HG03066 (cell line): ENCODE data around the gene NTN5.

Source experiments
- ATAC-seq: cut with Tn5 transposase; IDR thresholded peaks from one replicate; pipeline ENCODE4 v1.9.1; 2021; ENCODE audit warnings: low read depth; ENCODE audit not compliant: unreplicated experiment

NTN5 gene

DNA sequence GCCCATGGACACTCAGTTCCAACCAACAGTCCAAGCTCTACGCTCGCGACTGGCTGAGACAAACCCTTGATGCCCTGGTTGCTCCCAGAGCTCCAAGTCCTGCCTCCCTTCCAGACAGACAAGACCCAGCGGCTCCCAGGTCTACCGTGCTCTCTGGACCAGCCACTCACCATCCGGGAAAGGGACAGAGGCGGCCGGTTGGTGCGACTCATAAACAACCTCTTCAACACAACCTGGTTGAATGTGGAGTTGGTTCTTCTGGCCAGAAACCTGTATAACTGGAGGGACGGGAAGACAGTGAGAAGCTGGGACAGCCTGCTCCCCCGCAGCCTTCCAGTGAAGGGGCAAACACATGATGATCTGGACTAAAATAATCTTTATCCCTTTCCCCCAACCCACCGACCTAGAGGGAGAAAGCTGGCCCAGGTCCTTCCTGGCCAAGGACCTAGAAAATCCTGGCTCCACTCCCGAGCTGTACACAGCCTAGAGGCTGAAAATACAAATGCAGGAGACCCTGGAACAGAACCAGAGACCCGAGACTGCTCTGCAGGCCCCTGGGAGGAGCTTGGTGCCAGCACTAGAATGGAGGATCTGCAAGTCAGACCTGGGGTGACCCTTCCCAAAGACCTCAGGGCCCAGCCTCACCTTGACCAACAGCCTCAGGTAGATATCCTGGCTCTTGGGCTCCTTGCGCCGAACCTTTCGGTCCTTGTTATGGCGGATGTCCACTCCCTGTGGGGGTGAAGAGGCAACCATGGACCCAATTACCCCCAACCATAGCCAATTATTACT lies 55.5 kb downstream of the NTN5 start:
- no peak for ATAC-seq

GRCh38 chr19:48616491-48617056 lies 56.2 kb downstream of the NTN5 start:
- no peak for ATAC-seq

DNA sequence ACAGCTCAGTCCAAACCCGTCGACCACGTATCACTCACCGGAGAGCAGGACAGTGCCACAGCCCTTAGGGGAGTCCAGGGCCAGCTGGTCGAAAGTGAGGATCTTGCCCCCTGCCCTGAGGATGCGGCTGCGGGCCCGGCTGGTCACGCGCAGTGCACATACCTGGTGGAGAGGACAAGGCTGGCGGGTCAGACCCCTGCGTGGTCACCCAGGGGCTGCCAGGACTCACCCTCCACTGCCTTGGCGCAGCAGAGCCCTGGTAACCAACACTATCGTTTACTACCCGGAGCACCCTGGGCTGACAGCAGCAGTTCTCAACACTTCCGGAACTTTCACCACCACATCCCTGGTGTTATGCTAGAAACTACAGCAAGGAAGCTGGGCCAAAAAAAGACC lies 56.8 kb downstream of the NTN5 start:
- no peak for ATAC-seq

DNA sequence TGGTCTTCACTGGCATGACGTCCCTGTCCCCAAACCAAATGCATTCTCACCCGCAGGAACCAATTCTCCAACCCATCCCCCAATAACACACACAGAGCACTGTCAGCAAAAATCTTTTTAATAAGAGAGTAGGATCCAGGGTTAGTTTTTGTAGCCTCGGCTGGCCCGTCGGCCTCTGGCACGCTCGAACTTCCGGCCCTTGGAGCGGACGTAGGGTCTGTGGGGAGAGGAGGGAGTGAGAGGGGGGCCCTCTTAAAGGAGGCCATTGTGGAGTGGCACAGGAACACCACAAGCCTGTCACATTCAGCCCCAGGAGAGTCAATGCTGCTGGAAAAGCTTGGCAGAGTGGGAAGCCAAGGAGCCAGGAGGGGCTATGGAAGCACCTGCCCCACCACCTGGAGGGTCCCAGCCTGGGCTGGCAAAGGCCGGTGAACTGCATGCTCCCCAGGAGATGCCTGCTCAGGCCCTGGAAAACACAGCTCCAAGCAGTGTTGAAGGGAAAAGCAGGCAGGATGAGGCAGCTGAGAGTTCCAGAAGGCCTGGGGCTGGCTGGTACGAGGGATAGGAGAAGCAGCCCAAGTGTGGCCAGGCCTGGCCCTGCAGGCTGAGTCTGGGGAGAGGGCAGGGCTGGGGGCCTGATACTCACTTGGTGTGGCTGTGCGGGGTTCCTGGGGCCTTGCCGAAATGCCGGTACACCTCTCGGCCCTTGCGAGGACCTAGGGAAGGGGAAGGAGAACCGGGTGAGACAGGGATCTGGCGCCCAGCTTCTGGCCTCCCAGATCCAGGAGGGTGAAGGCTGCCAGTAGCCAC lies 57.4 kb downstream of the NTN5 start:
- ATAC-seq, result no peak

- no peak for ATAC-seq
These were observed 58.2 kb downstream of the NTN5 start, which contains the start of gene FAM83E for GRCh38 chr19:48614436-48615230. TSS of gene FAM83E (minus strand) at chr19:48615076. CDS start at chr19:48613372, 1,704 bp downstream.

DNA sequence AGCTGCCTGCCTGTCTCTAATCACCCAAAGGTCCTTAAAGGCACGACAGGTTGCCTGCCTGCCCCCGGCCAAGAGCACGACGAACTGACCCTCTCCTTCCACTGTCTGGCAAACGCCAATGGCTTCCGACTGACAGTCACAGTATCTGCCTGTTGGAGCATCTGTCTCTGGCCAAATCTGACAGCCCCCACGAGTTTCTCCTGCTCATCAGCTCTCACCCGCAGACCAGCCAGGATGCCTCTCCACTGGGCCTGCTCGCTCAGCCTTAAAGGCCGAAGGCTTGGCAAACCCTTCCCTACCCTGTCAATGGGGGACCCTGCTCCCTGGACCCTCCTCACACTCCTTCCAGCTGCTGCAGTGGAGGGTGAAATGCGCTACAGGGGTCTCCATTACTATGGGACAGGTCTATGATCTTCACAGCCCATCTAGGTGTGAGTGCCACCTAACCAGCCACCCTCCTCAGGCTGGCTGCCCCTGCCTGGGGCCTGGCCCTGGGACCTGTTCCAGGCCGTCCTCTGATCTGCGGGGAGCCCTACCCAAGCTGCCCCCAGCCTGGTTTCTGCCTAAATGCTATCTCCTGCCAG lies 58.9 kb downstream of the NTN5 start:
- ATAC-seq, result no peak

DNA sequence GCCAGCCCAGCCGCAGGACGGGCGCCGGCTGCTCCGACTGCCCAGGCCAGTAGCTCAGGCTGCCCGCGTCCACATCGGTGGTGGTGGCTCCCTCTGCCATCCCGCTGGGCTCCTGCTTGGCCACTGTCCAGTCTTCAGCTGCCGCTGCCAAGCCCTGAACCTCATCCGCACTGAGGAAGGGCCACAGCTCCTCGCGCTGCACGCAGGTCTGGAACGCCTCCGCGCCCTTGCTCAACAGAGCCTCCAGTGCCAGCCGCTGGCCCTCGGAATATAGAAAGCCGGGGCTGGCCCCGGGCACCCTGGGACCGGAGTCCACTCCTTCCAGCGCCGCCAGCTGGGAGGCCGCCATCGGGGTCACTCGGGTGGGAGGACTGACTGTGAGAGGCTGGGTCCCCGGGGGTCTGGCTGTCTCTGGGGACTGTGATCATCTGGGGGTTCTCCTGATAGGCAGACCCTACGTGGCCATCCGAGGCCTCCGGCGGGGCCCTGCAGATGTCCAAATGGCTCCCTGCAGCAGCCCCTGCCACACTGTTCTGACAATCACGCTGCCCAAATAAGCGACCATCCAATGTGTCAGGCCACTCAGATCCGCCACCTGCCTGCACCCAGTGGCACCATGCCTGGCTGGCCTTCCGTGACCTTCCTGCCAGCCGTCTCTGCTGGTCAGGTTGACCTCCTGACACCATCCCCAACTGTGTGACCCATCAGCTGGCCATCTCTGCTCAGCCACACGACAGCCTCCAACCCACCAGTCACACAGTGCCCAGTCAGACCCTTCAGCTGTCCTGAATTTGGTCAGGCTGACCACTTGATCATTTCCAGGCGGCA lies 59.6 kb downstream of the NTN5 start:
- no peak for ATAC-seq

GRCh38 chr19:48611872-48612271 lies 60.9 kb downstream of the NTN5 start:
- ATAC-seq, result no peak
